Lower lobe of right lung (tissue), 2 donors: Measurements from ENCODE around the gene RAB3IL1. TPM values are rescaled to one million over a fixed set of nuclear protein-coding genes. Genes with fewer than 3 reads are reported as not detected.
A peak's percentile ranks its signal among the peaks of the same experiment; 100 is the strongest.

ENCODE experiments used
- ATAC-seq, 2 donors: fragments of 200-7000 bp; cut with Tn5 transposase; one replicate each; pipeline ENCODE4 v1.9.1; 2020 to 2022; ENCODE audit warnings: mild to moderate bottlenecking in 2 of 2, moderate library complexity in 2 of 2
- DNase-seq: peaks from one replicate; pipeline ENCODE4 v3.0.0-alpha.2; 2020
- H3K27ac ChIP-seq: fragments of 200-600 bp; one replicate; pipeline ENCODE4 v1.8.0; 2022
- H3K27me3 ChIP-seq: fragments of 200-600 bp; one replicate; pipeline ENCODE4 v1.8.0; 2022; ENCODE audit warnings: low read depth
- H3K36me3 ChIP-seq: fragments of 200-600 bp; one replicate; pipeline ENCODE4 v1.8.0; 2022; ENCODE audit warnings: mild to moderate bottlenecking
- H3K4me1 ChIP-seq: fragments of 200-600 bp; one replicate; pipeline ENCODE4 v1.8.0; 2022
- H3K4me3 ChIP-seq: fragments of 200-600 bp; one replicate; pipeline ENCODE4 v1.8.0; 2022; ENCODE audit warnings: mild to moderate bottlenecking
- H3K9me3 ChIP-seq: fragments of 200-600 bp; one replicate; pipeline ENCODE4 v1.8.0; 2022
- CTCF ChIP-seq: fragments of 200-600 bp; IDR thresholded peaks from one replicate; pipeline ENCODE4 v1.8.0; 2022; ENCODE audit warnings: antibody characterized with exemption, mild to moderate bottlenecking
- intact Hi-C: fragments of 100-400 bp; cut with DNase I; formaldehyde crosslinking; loops from one replicate; pipeline ENCODE4 v1.11.0; 2022
- total RNA-seq: library from RNA; stranded (reverse); fragmentation: NEBNext Ultra II Directional; extraction: Animal tissue kit (Norgen Biotek cat#: 25700); gene quantifications from one replicate; pipeline ENCODE4 v1.2.1, GENCODE V29; 2021
- donor health status: DM: no; HTN: yes; CAD: no; lungs with severe emphysema.

The RAB3IL1 gene
- total RNA-seq, 1 donor from 2014 or later = 11.4 TPM

GRCh38 chr11:61897387-61898246 is 19.7 kb downstream of the RAB3IL1 start:
- Histone ChIP-seq H3K4me3 (no peak overlapping the region), H3K9me3 (no peaks in the 10 kb centered on the region), H3K36me3 (peaks cover 5% of the 10 kb centered on the region), H3K4me1 (peaks cover 15% of the 10 kb centered on the region), H3K27ac (no peak overlapping the region), H3K27me3 (no peaks in the 10 kb centered on the region)
- peak; percentile 85 for TF ChIP-seq CTCF
- peak; percentile 83 for DNase-seq
- intact Hi-C loops = no loop called here
- peak; percentile 83 to 86 for ATAC-seq

GRCh38 chr11:61896665-61897386 is 20.5 kb downstream of the RAB3IL1 start:
- intact Hi-C loops = no loop called here
- no peak overlapping the region for H3K27ac ChIP-seq
- no peaks in the 10 kb centered on the region for H3K27me3 ChIP-seq
- no peaks in the 10 kb centered on the region for H3K9me3 ChIP-seq
- DNase-seq (no peak), ATAC-seq (no peak)
- H3K4me1 ChIP-seq = peaks cover 15% of the 10 kb centered on the region
- no peak for TF ChIP-seq CTCF
- H3K4me3 ChIP-seq = no peak overlapping the region
- H3K36me3 ChIP-seq = peaks cover 5% of the 10 kb centered on the region

GRCh38 chr11:61895718-61896059 is 21.7 kb downstream of the RAB3IL1 start:
- DNase-seq (no peak), ATAC-seq (no peak)
- no peak for TF ChIP-seq CTCF
- intact Hi-C loops = no loop called here
- Histone ChIP-seq H3K27me3 (no peaks in the 10 kb centered on the region), H3K36me3 (peaks cover 5% of the 10 kb centered on the region), H3K4me3 (no peak overlapping the region), H3K4me1 (peaks cover 18% of the 10 kb centered on the region), H3K27ac (no peak overlapping the region), H3K9me3 (no peaks in the 10 kb centered on the region)

GRCh38 chr11:61895046-61895717 is 22.2 kb downstream of the RAB3IL1 start:
- Histone ChIP-seq H3K36me3 (peaks cover 5% of the 10 kb centered on the region), H3K27ac (no peak overlapping the region)
- no peak for ATAC-seq

More at GRCh38 chr11:61895046-61895717, 22.2 kb downstream of the RAB3IL1 start:
- peaks cover 23% of the 10 kb centered on the region for H3K4me1 ChIP-seq
- TF ChIP-seq CTCF = no peak
- no peak overlapping the region for H3K4me3 ChIP-seq
- intact Hi-C loops = no loop called here
- DNase-seq = no peak
- H3K27me3 ChIP-seq = no peaks in the 10 kb centered on the region
- no peaks in the 10 kb centered on the region for H3K9me3 ChIP-seq
